Testis (tissue), 2 donors: Measurements from ENCODE around the gene PLA2G1B.

Source experiments
- POLR2A ChIP-seq: fragments of 450-650 bp; IDR thresholded peaks from one replicate; pipeline ENCODE4 v1.6.1; 2017; ENCODE audit warnings: antibody characterized with exemption, mild to moderate bottlenecking, moderate library complexity
- TF ChIP-seq, protein P1 (sequence below), 3 experiments: fragments of 450-650 bp in 2 of 3; fragments of 200-600 bp in 1 of 3; sonication (generic) in 1 of 3; IDR thresholded peaks; one replicate each; pipeline ENCODE4 v1.5.1; 2016 to 2019; ENCODE audit warnings: antibody characterized with exemption in 3 of 3, mild to moderate bottlenecking in 2 of 3, moderate library complexity in 1 of 3

DNA sequence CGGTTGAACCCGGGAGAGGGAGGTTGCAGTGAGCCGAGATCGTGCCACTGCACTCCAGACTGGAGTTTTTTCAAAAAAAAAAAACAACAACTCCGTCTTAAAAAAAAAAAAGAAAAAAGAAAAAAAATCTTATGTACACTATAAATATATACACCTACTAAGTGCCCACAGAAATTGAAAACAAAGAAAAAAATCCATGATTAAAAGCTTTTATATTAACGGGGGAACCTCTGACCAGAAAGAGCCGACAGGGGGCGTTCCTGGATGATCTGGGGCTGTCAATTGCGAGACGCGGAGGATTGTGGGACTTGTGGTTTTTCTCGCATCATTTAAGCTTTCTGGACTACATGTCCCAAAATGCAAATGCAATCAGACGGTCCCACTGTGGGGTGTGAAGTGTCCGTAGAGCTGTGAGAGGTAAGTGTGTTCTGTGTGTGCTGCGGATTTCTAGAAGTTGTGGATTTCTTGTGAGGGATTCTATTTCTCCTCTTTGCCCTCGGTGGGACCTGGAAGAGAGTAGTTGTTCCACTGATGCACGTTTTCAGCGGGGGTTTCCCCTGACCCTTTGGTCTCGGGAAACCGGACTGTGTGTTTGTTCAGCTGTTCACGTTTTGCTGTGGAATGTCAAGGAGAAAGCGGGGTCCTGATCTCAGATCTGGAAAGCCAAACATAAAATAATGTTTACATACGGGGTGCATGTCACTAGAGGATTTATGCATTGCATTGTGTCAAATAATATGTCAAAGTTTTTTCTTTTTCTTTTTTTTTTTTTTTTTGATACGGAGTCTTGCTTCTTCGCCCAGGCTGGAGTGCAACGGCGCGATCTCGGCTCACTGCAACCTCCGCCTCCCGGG, 25.4 kb downstream of the PLA2G1B start, which contains the start of gene SIRT4:
- TF ChIP-seq, protein P1, sequence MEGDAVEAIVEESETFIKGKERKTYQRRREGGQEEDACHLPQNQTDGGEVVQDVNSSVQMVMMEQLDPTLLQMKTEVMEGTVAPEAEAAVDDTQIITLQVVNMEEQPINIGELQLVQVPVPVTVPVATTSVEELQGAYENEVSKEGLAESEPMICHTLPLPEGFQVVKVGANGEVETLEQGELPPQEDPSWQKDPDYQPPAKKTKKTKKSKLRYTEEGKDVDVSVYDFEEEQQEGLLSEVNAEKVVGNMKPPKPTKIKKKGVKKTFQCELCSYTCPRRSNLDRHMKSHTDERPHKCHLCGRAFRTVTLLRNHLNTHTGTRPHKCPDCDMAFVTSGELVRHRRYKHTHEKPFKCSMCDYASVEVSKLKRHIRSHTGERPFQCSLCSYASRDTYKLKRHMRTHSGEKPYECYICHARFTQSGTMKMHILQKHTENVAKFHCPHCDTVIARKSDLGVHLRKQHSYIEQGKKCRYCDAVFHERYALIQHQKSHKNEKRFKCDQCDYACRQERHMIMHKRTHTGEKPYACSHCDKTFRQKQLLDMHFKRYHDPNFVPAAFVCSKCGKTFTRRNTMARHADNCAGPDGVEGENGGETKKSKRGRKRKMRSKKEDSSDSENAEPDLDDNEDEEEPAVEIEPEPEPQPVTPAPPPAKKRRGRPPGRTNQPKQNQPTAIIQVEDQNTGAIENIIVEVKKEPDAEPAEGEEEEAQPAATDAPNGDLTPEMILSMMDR (IDR thresholded peaks at IDR 0.05) = peak; percentile 62 to 79 (median 67)
- TF ChIP-seq POLR2A = no peak
